Adrenal gland (tissue), 12 donors: ENCODE measurements around the gene PACRG. TPM values are rescaled to one million over a fixed set of nuclear protein-coding genes. Genes with fewer than 3 reads are reported as not detected.

Experiments used
- DNase-seq, 7 donors: peaks; one replicate each; pipeline ENCODE4 v3.0.0-alpha.2; 2019 to 2020
- H3K27ac ChIP-seq, 5 donors: fragments of 200-600 bp; sonication (generic) in 4 of 5; 1 replicate in 3 of 5; 2 replicates in 2 of 5; pipeline versions ENCODE4 v1.5.1 to v1.8.0; 2016 to 2020; ENCODE audit warnings: mild to moderate bottlenecking in 1 of 5
- H3K27me3 ChIP-seq: fragments of 200-600 bp; 2 replicates; pipeline ENCODE4 v1.8.0; 2021
- H3K36me3 ChIP-seq, 2 donors: fragments of 200-600 bp; replicated peaks in 1 of 2; 1 replicate in 1 of 2; 2 replicates in 1 of 2; pipeline versions ENCODE4 v1.5.1 to v1.8.0; 2018 to 2022
- H3K4me1 ChIP-seq, 2 donors: fragments of 200-600 bp; replicated peaks in 1 of 2; 1 replicate in 1 of 2; 2 replicates in 1 of 2; pipeline versions ENCODE4 v1.5.1 to v1.8.0; 2018 to 2021
- H3K4me3 ChIP-seq, 4 donors: fragments of 200-600 bp; sonication (generic) in 3 of 4; one replicate each; pipeline ENCODE4 v1.5.1; 2016 to 2018
- H3K9me3 ChIP-seq, 3 donors: fragments of 200-600 bp; sonication (generic) in 1 of 3; replicated peaks in 1 of 3; 1 replicate in 2 of 3; 2 replicates in 1 of 3; pipeline versions ENCODE4 v1.5.1 to v1.8.0; 2016 to 2021
- CTCF ChIP-seq, 6 experiments: fragments of 450-650 bp in 4 of 6; fragments of 200-600 bp in 2 of 6; sonication (generic) in 1 of 6; IDR thresholded peaks; 1 replicate in 5 of 6; 2 replicates in 1 of 6; pipeline versions ENCODE4 v1.5.1 to v1.8.0; 2016 to 2021; ENCODE audit warnings: antibody characterized with exemption in 6 of 6, mild to moderate bottlenecking in 2 of 6, moderate library complexity in 1 of 6
- POLR2A ChIP-seq, 2 donors: fragments of 450-650 bp; IDR thresholded peaks; one replicate each; pipeline ENCODE4 v1.6.1; 2017; ENCODE audit warnings: antibody characterized with exemption in 2 of 2, mild to moderate bottlenecking in 2 of 2, moderate library complexity in 1 of 2
- WGBS, 4 donors: extraction: QIAGEN DNeasy Blood & Tissue Kit in 2 of 4; methylation state at CpG; one replicate each; pipeline versions ENCODE4 v1.1.5 to v1.1.7; 2013 to 2017; 5-methylcytosine and 5-hydroxymethylcytosine counted together
- intact Hi-C, 2 donors: fragments of 100-400 bp; cut with DNase I; formaldehyde crosslinking; loops; one replicate each; pipeline versions ENCODE4 v1.14.1 to v1.15.0; 2022 to 2023
- polyA plus RNA-seq, 3 donors: library from polyadenylated mRNA; stranded (reverse); fragments of 200-250 nt in 2 of 3; fragments of 350-450 nt in 1 of 3; fragmentation: Illumina TruSeq in 1 of 3; extraction: RNeasy Lipid Tissue Mini Kit (QIAGEN cat#74804) in 1 of 3; gene quantifications; one replicate each; pipeline ENCODE4 v1.2.3, GENCODE V29; 2013 to 2014
- total RNA-seq, 9 donors: library from RNA; depleted of rRNA in 4 of 9; stranded (reverse); fragments of >200 nt in 4 of 9; fragments of 120-200 nt in 1 of 9; fragmentation: NEBNext Ultra II Directional in 1 of 9; extraction: Animal tissue kit (Norgen Biotek cat#: 25700) in 1 of 9; gene quantifications; one replicate each; pipeline versions ENCODE4 v1.1.0 to v1.2.4, GENCODE V29; 2013 to 2023
- donor health status: healthy with polysubstance abuse.
- donor health status: Bipolar disorder and iron deficiency.
- donor health status: DM: yes; HTN: yes; CAD: no.
- donor health status: DM: no; HTN: no; CAD: no.
- donor health status: DM: no; HTN: no; CAD: no.
- donor health status: DM: yes; HTN: yes; CAD: no.

PACRG gene
- total and polyA plus RNA-seq, 12 donors, result 0.18 to 6.1 (median 1.4) TPM

GRCh38 chr6:162907876-162908481 is 180.2 kb downstream of the PACRG start:
- 59 to 70% (median 67%) methylated on average over 2 of the region's 2 CpGs for WGBS, 4 donors
- Histone ChIP-seq H3K9me3 (no peaks in the 10 kb centered on the region), H3K27ac (no peak overlapping the region), H3K4me3 (no peak overlapping the region), H3K36me3 (no peaks in the 10 kb centered on the region), H3K4me1 (no peaks in the 10 kb centered on the region), H3K27me3 (no peaks in the 10 kb centered on the region)
- TF ChIP-seq POLR2A (IDR thresholded peaks at IDR 0.05) (no peak), CTCF (IDR thresholded peaks at IDR 0.05) (peak in 5 of 6 experiments; percentile 10 to 38 (median 19))
- intact Hi-C loops, result no loop called here
- DNase-seq, result no peak

- no peak for DNase-seq
- H3K4me3 ChIP-seq, result no peak overlapping the region
- TF ChIP-seq CTCF (IDR thresholded peaks at IDR 0.05) (no peak), POLR2A (IDR thresholded peaks at IDR 0.05) (no peak)
- no peak overlapping the region for H3K27ac ChIP-seq
- no peaks in the 10 kb centered on the region for H3K36me3 ChIP-seq
- no peaks in the 10 kb centered on the region for H3K27me3 ChIP-seq
- intact Hi-C loops, result no loop called here
- WGBS, 4 donors, result 87 to 91% (median 88%) methylated on average over 5 of the region's 5 CpGs
- no peaks in the 10 kb centered on the region for H3K4me1 ChIP-seq
- H3K9me3 ChIP-seq, result no peaks in the 10 kb centered on the region
Observed at GRCh38 chr6:162913206-162913605, 185.4 kb downstream of the PACRG start.

DNA sequence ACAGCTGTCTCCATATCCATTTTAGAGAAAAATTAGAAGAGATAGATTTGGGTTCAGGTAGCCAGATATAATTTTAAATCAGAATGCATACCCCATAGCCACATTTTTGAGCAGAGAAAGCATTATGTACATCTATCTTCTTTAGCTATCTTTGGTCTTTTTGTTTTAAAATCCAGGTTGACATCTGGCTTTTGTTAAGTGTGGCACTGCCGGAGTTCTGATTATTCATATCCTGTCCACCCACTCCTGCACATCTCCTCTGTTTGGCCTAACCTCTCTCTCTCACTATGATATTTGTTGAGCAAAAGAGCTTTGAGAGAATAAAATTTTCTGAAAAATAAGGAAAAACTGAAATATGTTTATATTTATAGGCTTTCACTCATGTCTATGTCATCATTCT is 189.7 kb downstream of the PACRG start:
- Histone ChIP-seq H3K27me3 (no peaks in the 10 kb centered on the region), H3K4me3 (no peak overlapping the region), H3K27ac (no peak overlapping the region), H3K9me3 (no peaks in the 10 kb centered on the region), H3K4me1 (no peaks in the 10 kb centered on the region), H3K36me3 (no peaks in the 10 kb centered on the region)
- WGBS, 4 donors, result 40 to 74% (median 65%) methylated on average over 1 of the region's 1 CpG
- DNase-seq, result no peak
- intact Hi-C loops, result no loop called here
- no peak for TF ChIP-seq POLR2A (IDR thresholded peaks at IDR 0.05)

- no peaks in the 10 kb centered on the region for H3K9me3 ChIP-seq
- no peaks in the 10 kb centered on the region for H3K27me3 ChIP-seq
- WGBS, 4 donors, result 60 to 63% (median 61%) methylated on average over 6 of the region's 6 CpGs
- DNase-seq, result no peak
- H3K4me1 ChIP-seq, result no peaks in the 10 kb centered on the region
- TF ChIP-seq POLR2A (IDR thresholded peaks at IDR 0.05) (no peak), CTCF (IDR thresholded peaks at IDR 0.05) (no peak)
- no peak overlapping the region for H3K27ac ChIP-seq
- H3K4me3 ChIP-seq, result no peak overlapping the region
- H3K36me3 ChIP-seq, result no peaks in the 10 kb centered on the region
- intact Hi-C loops, result no loop called here
Observed at GRCh38 chr6:162921062-162921461, 193.3 kb downstream of the PACRG start.

GRCh38 chr6:162921510-162922040 is 193.8 kb downstream of the PACRG start:
- no peaks in the 10 kb centered on the region for H3K27me3 ChIP-seq
- intact Hi-C loops, result no loop called here
- H3K36me3 ChIP-seq, result no peaks in the 10 kb centered on the region
- no peak overlapping the region for H3K4me3 ChIP-seq
- DNase-seq, result no peak
- H3K9me3 ChIP-seq, result no peaks in the 10 kb centered on the region
- no peak overlapping the region for H3K27ac ChIP-seq
- no peaks in the 10 kb centered on the region for H3K4me1 ChIP-seq
- WGBS, 4 donors, result 65 to 73% (median 68%) methylated on average over 7 of the region's 7 CpGs
- TF ChIP-seq POLR2A (IDR thresholded peaks at IDR 0.05) (no peak), CTCF (IDR thresholded peaks at IDR 0.05) (no peak)
